HepG2 (cell line): ENCODE data around the gene ZNF740. TPM values are rescaled to one million over a fixed set of nuclear protein-coding genes. Genes with fewer than 3 reads are reported as not detected.
A peak's percentile ranks its signal among the peaks of the same experiment; 100 is the strongest.
"Not testable (repeated sequence)": the region's sequence is repeated elsewhere in the genome, so short reads cannot be mapped to it uniquely, and the experiment has no call there.

Source experiments
- ATAC-seq: fragments of 200-7000 bp; cut with Tn5 transposase; 3 replicates; pipeline ENCODE4 v1.9.1; 2020; ENCODE audit warnings: mild to moderate bottlenecking, moderate library complexity
- BruUV-seq: library from RNA; stranded (reverse); fragments of 400-500 nt; replicated peaks from 2 replicates; lab custom pipeline; 2021; lab: Mats Ljungman, UMichigan
- CTCF ChIA-PET: fragments of 300-600 bp; formaldehyde crosslinking; extraction: SDS; loops from one replicate; lab custom pipeline; 2021; ENCODE audit warnings: low total read pairs, inconsistent platforms, low intra/inter-chr PET ratio; lab: Yijun Ruan, JAX
- POLR2A ChIA-PET: fragments of 350-600 bp; sonication (Branson Sonifier 250); formaldehyde crosslinking; loops from one replicate; lab custom pipeline; 2020; ENCODE audit warnings: antibody characterized with exemption, inconsistent platforms; lab: Yijun Ruan, JAX
- DNase-seq: peaks from one replicate; pipeline ENCODE4 v3.0.0-alpha.2; 2015; ENCODE audit warnings: low spot score
- FAIRE-seq: peaks from 3 replicates; lab custom pipeline; 2011; peaks lifted over from hg19 to GRCh38; lab: Jason Lieb, UNC
- H2AFZ ChIP-seq: one replicate; pipeline ENCODE4 v1.6.1; 2011; ENCODE audit warnings: low read length, inconsistent platforms
- H3K27ac ChIP-seq: fragments of 300-600 bp; 3 replicates; pipeline ENCODE4 v1.8.0; 2011; ENCODE audit warnings: mixed run types, mild to moderate bottlenecking, mixed read lengths, low read length, inconsistent platforms; ENCODE audit not compliant: insufficient read depth; ENCODE audit errors: extremely low read length
- H3K27me3 ChIP-seq, 2 experiments: fragments of 200-600 bp in 1 of 2; 2 replicates in 1 of 2; 3 replicates in 1 of 2; pipeline versions ENCODE4 v1.6.0 to v1.8.0; 2011; ENCODE audit warnings: low read length in 2 of 2, mild to moderate bottlenecking in 2 of 2, moderate library complexity in 2 of 2, inconsistent platforms in 1 of 2; ENCODE audit not compliant: insufficient read depth in 2 of 2, control insufficient read depth in 1 of 2
- H3K36me3 ChIP-seq, 2 experiments: fragments of 200-600 bp in 1 of 2; replicated peaks in 1 of 2; 2 replicates in 1 of 2; 3 replicates in 1 of 2; pipeline versions ENCODE4 v1.5.1 to v1.8.0; 2011; ENCODE audit warnings: low read length in 2 of 2, inconsistent platforms in 1 of 2; ENCODE audit not compliant: insufficient read depth in 2 of 2, control insufficient read depth in 1 of 2
- H3K4me1 ChIP-seq: 2 replicates; pipeline ENCODE4 v1.5.1; 2012; ENCODE audit warnings: low read length, inconsistent platforms; ENCODE audit not compliant: insufficient read depth
- H3K4me2 ChIP-seq: 2 replicates; pipeline ENCODE4 v1.6.0; 2011; ENCODE audit warnings: low read depth, low read length, inconsistent platforms
- H3K4me3 ChIP-seq, 3 experiments: fragments of 200-600 bp in 1 of 3; sonication (generic), shearing (Covaris generic) in 1 of 3; replicated peaks in 1 of 3; 2 replicates each; pipeline ENCODE4 v1.5.1; 2011 to 2016; ENCODE audit warnings: low read length in 3 of 3, inconsistent platforms in 2 of 3, low read depth in 2 of 3, mild to moderate bottlenecking in 2 of 3, control low read depth in 1 of 3, mixed read lengths in 1 of 3; ENCODE audit not compliant: insufficient read depth in 1 of 3
- H3K79me2 ChIP-seq: one replicate; pipeline ENCODE4 v1.6.1; 2011; ENCODE audit warnings: low read length, inconsistent platforms; ENCODE audit not compliant: insufficient read depth
- H3K9ac ChIP-seq: 2 replicates; pipeline ENCODE4 v1.6.0; 2011; ENCODE audit warnings: mild to moderate bottlenecking, low read depth, low read length, inconsistent platforms; ENCODE audit not compliant: insufficient read depth
- H3K9me3 ChIP-seq: 2 replicates; pipeline ENCODE4 v1.5.1; 2012; ENCODE audit warnings: mild to moderate bottlenecking, low read length
- H4K20me1 ChIP-seq: 2 replicates; pipeline ENCODE4 v1.6.0; 2011; ENCODE audit warnings: inconsistent platforms, mild to moderate bottlenecking, low read length, moderate library complexity; ENCODE audit not compliant: insufficient read depth
- HNF4A ChIP-seq: sonication (generic); formaldehyde crosslinking; IDR thresholded peaks from 2 replicates; pipeline ENCODE4 v1.4.0; 2020; ENCODE audit warnings: missing genetic modification reagents
- MBNL3 ChIP-seq: fragments of 250-450 bp; sonication (Bioruptor Pico); conservative IDR thresholded peaks from 2 replicates; pipeline ENCODE4 v1.8.0; 2022; ENCODE audit warnings: mild to moderate bottlenecking, inconsistent platforms
- WGBS: methylation state at CpG from one replicate; pipeline ENCODE4 v1.1.6; 2017; ENCODE audit warnings: low lambda C conversion rate; 5-methylcytosine and 5-hydroxymethylcytosine counted together
- in situ Hi-C: cut with HindIII; loops from 2 replicates; pipeline ENCODE4 v1.10.0; 2017; ENCODE audit warnings: low pct_unique_long_range_greater_than_20kb; ENCODE audit not compliant: extremely low pct_ligation_motif_present
- intact Hi-C: fragments of 100-400 bp; cut with micrococcal nuclease; formaldehyde crosslinking; loops from one replicate; pipeline ENCODE4 v1.10.0; 2022; ENCODE audit not compliant: unreplicated experiment
- polyA plus RNA-seq, 8 experiments: library from polyadenylated mRNA; depleted of rRNA in 3 of 8; stranded (reverse) in 7 of 8; unstranded in 1 of 8; fragments of >200 nt; fragmentation: Illumina TruSeq in 4 of 8; extraction: Trizol in 4 of 8; gene quantifications; 2 replicates each; pipeline versions ENCODE4 v1.2.1 to v1.2.3, GENCODE V29; 2011 to 2016; ENCODE audit warnings: low read depth in 4 of 8, missing spikeins in 1 of 8, mixed read lengths in 1 of 8; ENCODE audit not compliant: insufficient read depth in 1 of 8
- total RNA-seq, 5 experiments: library from RNA; depleted of rRNA; stranded (reverse); fragments of >200 nt; fragmentation: Illumina TruSeq; extraction: Trizol; gene quantifications; 2 replicates each; pipeline ENCODE4 v1.2.3, GENCODE V29; 2016; ENCODE audit warnings: low read depth in 1 of 5

ZNF740 gene
- total and polyA plus RNA-seq, 2 of the 13 experiments (the other 11 are each of a cell fraction or from before 2014, with no cell fraction given): 16.9 to 19.0 TPM

GRCh38 chr12:53201639-53202038 is 21.1 kb downstream of the ZNF740 start:
- in situ Hi-C loops (no loop called here), intact Hi-C loops (no loop called here)
- POLR2A ChIA-PET: interaction anchor here (1.2 kb wide), 1 partner anchor 21 kb away, joined by 4 read pairs; no protein-coding TSS in a partner anchor

GRCh38 chr12:53202316-53202715 is 21.8 kb downstream of the ZNF740 start:
- H3K79me2 ChIP-seq, ATAC-seq, H3K27ac ChIP-seq, DNase-seq, BruUV-seq, H2AFZ ChIP-seq, intact Hi-C loops, CTCF ChIA-PET, H3K4me2 ChIP-seq, H3K36me3 ChIP-seq, H3K9ac ChIP-seq, H3K9me3 ChIP-seq, FAIRE-seq, H3K4me3 ChIP-seq, in situ Hi-C loops, H4K20me1 ChIP-seq: not testable (repeated sequence)
- POLR2A ChIA-PET: interaction anchor here (1.2 kb wide), 1 partner anchor 22 kb away, joined by 4 read pairs; no protein-coding TSS in a partner anchor
- peaks cover 2 to 17% of the 10 kb centered on the region in 2 experiments; a peak in 3 of 5 replicates for H3K27me3 ChIP-seq
- 82% methylated on average over 6 of the region's 7 CpGs for WGBS
- H3K4me1 ChIP-seq: peaks cover 22% of the 10 kb centered on the region

More at GRCh38 chr12:53201639-53202038, 21.1 kb downstream of the ZNF740 start:
- no peak overlapping the region for H3K9ac ChIP-seq
- ATAC-seq: no peak
- H3K79me2 ChIP-seq: no peaks in the 10 kb centered on the region
- no peak for FAIRE-seq
- H3K4me3 ChIP-seq: no peak overlapping the region
- H3K4me2 ChIP-seq: no peak overlapping the region
- no peaks in the 10 kb centered on the region for H4K20me1 ChIP-seq
- no peak overlapping the region for H3K27ac ChIP-seq
- H3K36me3 ChIP-seq: no peaks in the 10 kb centered on the region
- TF ChIP-seq HNF4A (CRISPR knock-in tag) (peak; percentile 20; the same call in 1 of the 2 replicates), MBNL3 (CRISPR knock-in tag) (no peak)
- peaks cover 29% of the 10 kb centered on the region for H3K4me1 ChIP-seq
- no peak for DNase-seq
- no TSS peak for BruUV-seq
- H3K9me3 ChIP-seq: no peaks in the 10 kb centered on the region
- CTCF ChIA-PET: no interaction called here
- H3K27me3 ChIP-seq: peaks cover 2 to 11% of the 10 kb centered on the region in 2 experiments; a peak in 3 of 5 replicates
- 18% methylated on average over 4 of the region's 4 CpGs for WGBS
- H2AFZ ChIP-seq: no peak overlapping the region
